Neural progenitor cell (in vitro differentiated cells): ENCODE results near the gene CLTB. TPM values are rescaled to one million over a fixed set of nuclear protein-coding genes. Genes with fewer than 3 reads are reported as not detected.

Experiments used
- DNase-seq: peaks from one replicate; pipeline ENCODE4 v3.0.0-alpha.2; 2016; ENCODE audit warnings: low spot score
- H2AFZ ChIP-seq: fragments of 200-600 bp; sonication (generic); replicated peaks from 2 replicates; pipeline ENCODE4 v1.6.1; 2016; ENCODE audit warnings: antibody characterized with exemption
- H3F3A ChIP-seq: fragments of 200-600 bp; sonication (generic); 2 replicates; pipeline ENCODE4 v1.6.1; 2016; ENCODE audit warnings: antibody characterized with exemption, low read depth
- H3K27ac ChIP-seq: fragments of 200-600 bp; sonication (generic); 2 replicates; pipeline ENCODE4 v1.5.1; 2016; ENCODE audit warnings: mild to moderate bottlenecking
- H3K27me3 ChIP-seq: fragments of 200-600 bp; sonication (generic); 2 replicates; pipeline ENCODE4 v1.6.1; 2016; ENCODE audit warnings: mild to moderate bottlenecking, moderate library complexity
- H3K36me3 ChIP-seq: fragments of 200-600 bp; sonication (generic); 2 replicates; pipeline ENCODE4 v1.5.1; 2016
- H3K4me1 ChIP-seq: fragments of 200-600 bp; sonication (generic); 2 replicates; pipeline ENCODE4 v1.6.1; 2016; ENCODE audit warnings: mixed run types
- H3K4me2 ChIP-seq: fragments of 200-600 bp; sonication (generic); 2 replicates; pipeline ENCODE4 v1.6.1; 2016
- H3K4me3 ChIP-seq: fragments of 200-600 bp; sonication (generic); 2 replicates; pipeline ENCODE4 v1.5.1; 2016
- H3K79me2 ChIP-seq: fragments of 200-600 bp; sonication (generic); 2 replicates; pipeline ENCODE4 v1.6.1; 2016; ENCODE audit warnings: low read depth
- H3K9ac ChIP-seq: fragments of 200-600 bp; sonication (generic); 2 replicates; pipeline ENCODE4 v1.6.1; 2016
- H3K9me3 ChIP-seq: fragments of 200-600 bp; sonication (generic); 2 replicates; pipeline ENCODE4 v1.5.1; 2016; ENCODE audit warnings: low read depth
- H4K20me1 ChIP-seq: fragments of 200-600 bp; sonication (generic); 2 replicates; pipeline ENCODE4 v1.6.1; 2016; ENCODE audit warnings: low read depth
- H3K27ac Mint-ChIP-seq: 3 replicates; pipeline ENCODE4 v1.8.0; 2021; ENCODE audit warnings: mixed read lengths
- H3K27me3 Mint-ChIP-seq: 2 replicates; pipeline ENCODE4 v1.8.0; 2022; ENCODE audit warnings: low read depth, mild to moderate bottlenecking, inconsistent platforms, moderate library complexity, mixed read lengths; ENCODE audit not compliant: insufficient read depth
- H3K36me3 Mint-ChIP-seq: 3 replicates; pipeline ENCODE4 v1.8.0; 2021; ENCODE audit warnings: mixed read lengths
- H3K4me1 Mint-ChIP-seq: 3 replicates; pipeline ENCODE4 v1.8.0; 2021; ENCODE audit warnings: mixed read lengths
- H3K4me3 Mint-ChIP-seq: 3 replicates; pipeline ENCODE4 v1.8.0; 2021; ENCODE audit warnings: mild to moderate bottlenecking, moderate library complexity, mixed read lengths
- H3K9me3 Mint-ChIP-seq: 3 replicates; pipeline ENCODE4 v1.8.0; 2020; ENCODE audit warnings: mixed read lengths
- EZH2 ChIP-seq: fragments of 200-600 bp; sonication (generic); IDR thresholded peaks from 2 replicates; pipeline ENCODE4 v1.6.1; 2017; ENCODE audit warnings: antibody characterized with exemption, mild to moderate bottlenecking, moderate library complexity
- EZH2phosphoT487 ChIP-seq: fragments of 200-600 bp; sonication (generic); IDR thresholded peaks from 2 replicates; pipeline ENCODE4 v1.6.1; 2017; ENCODE audit warnings: antibody characterized with exemption
- total RNA-seq: library from RNA; depleted of rRNA; stranded (reverse); fragments of >200 nt; gene quantifications from 2 replicates; pipeline ENCODE4 v1.2.3, GENCODE V29; 2015; ENCODE audit warnings: low replicate concordance
- TF ChIP-seq, protein P1 (sequence below): fragments of 200-600 bp; sonication (generic); IDR thresholded peaks from 2 replicates; pipeline ENCODE4 v1.5.1; 2017; ENCODE audit warnings: antibody characterized with exemption, mild to moderate bottlenecking

The CLTB gene, protein sequence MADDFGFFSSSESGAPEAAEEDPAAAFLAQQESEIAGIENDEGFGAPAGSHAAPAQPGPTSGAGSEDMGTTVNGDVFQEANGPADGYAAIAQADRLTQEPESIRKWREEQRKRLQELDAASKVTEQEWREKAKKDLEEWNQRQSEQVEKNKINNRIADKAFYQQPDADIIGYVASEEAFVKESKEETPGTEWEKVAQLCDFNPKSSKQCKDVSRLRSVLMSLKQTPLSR
- total RNA-seq: 12.6 and 29.2 TPM in 2 replicates

DNA sequence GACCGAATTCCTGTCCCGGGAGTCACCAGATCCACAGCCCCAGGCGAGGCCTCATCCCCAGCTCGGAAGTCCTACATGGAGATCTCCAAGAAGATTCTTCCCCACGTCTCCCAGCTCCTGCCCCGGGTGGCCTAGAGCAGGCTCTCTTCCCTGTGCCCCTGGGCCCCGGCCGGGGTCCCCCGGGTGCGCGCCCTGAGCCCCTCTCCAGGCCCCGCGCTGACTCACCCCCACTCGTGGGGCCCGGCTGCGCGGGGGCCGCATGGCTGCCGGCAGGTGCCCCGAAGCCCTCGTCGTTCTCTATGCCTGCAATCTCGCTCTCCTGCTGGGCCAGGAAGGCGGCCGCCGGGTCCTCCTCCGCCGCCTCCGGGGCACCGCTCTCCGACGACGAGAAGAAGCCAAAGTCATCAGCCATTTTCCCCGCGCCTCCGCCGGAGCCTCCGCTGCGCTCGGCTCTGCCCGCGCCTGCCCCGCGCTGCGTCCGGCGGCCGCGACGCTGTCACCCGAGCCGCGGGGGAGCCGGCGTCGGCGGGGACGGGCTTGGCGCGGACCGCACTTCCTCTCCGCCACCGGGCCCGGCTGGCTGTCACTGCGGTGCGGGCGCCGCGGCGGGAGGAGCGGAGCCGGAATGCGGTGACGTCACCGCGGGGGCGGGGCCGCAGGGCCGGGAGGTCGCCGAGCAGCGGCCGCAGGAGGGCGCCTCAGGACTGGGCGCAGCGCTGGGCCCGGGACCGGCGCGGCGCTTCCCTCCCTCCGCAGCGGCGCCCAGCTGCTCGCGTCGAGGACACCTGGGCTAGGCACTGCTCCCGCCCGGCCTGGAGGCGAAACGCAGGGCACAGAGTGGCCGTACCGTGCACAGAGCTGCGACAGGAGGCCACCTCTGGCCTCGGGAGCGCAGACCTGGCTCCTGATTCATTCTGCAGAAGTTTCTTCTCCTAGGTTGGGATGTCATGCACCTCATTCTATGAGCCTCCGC, at the start of gene CLTB:
TSS of gene CLTB (minus strand) at position 588 of the 973 bp plus-strand sequence. CDS start at position 412, 176 bp downstream.
- H3K9me3 ChIP-seq: no peaks in the 10 kb centered on the region
- Mint-ChIP-seq H3K9me3 (peaks cover 5% of the 10 kb centered on the region), H3K4me3 (peak within 1 kb of the TSS; percentile 85), H3K27me3 (peaks cover 2% of the 10 kb centered on the region), H3K27ac (peak within 1 kb of the TSS; percentile 79), H3K4me1 (peaks cover 9% of the 10 kb centered on the region), H3K36me3 (no peaks in the 10 kb centered on the region)
- peaks cover 7% of the 10 kb centered on the region for H3F3A ChIP-seq
- H3K27me3 ChIP-seq: peaks cover 24% of the 10 kb centered on the region
- no peak for TF ChIP-seq EZH2phosphoT487
- TF ChIP-seq, protein P1, sequence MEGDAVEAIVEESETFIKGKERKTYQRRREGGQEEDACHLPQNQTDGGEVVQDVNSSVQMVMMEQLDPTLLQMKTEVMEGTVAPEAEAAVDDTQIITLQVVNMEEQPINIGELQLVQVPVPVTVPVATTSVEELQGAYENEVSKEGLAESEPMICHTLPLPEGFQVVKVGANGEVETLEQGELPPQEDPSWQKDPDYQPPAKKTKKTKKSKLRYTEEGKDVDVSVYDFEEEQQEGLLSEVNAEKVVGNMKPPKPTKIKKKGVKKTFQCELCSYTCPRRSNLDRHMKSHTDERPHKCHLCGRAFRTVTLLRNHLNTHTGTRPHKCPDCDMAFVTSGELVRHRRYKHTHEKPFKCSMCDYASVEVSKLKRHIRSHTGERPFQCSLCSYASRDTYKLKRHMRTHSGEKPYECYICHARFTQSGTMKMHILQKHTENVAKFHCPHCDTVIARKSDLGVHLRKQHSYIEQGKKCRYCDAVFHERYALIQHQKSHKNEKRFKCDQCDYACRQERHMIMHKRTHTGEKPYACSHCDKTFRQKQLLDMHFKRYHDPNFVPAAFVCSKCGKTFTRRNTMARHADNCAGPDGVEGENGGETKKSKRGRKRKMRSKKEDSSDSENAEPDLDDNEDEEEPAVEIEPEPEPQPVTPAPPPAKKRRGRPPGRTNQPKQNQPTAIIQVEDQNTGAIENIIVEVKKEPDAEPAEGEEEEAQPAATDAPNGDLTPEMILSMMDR: peak; percentile 65
- no peaks in the 10 kb centered on the region for H4K20me1 ChIP-seq
- no peaks in the 10 kb centered on the region for H3K4me1 ChIP-seq
- H3K36me3 ChIP-seq: no peaks in the 10 kb centered on the region
- H3K79me2 ChIP-seq: no peaks in the 10 kb centered on the region
- H3K4me3 ChIP-seq: peak within 1 kb of the TSS; percentile 88
- H3K9ac ChIP-seq: peak within 1 kb of the TSS; percentile 56
- peak; percentile 97 for DNase-seq
- peak within 1 kb of the TSS; percentile 92 for H2AFZ ChIP-seq
- peak within 1 kb of the TSS; percentile 95 for H3K4me2 ChIP-seq
- no peak within 1 kb of the TSS for H3K27ac ChIP-seq

- no peaks in the 10 kb centered on the region for H3K27me3 Mint-ChIP-seq
- DNase-seq: no peak
- no peak overlapping the region for H3K4me3 Mint-ChIP-seq
- TF ChIP-seq EZH2phosphoT487 (no peak), EZH2 (no peak)
- TF ChIP-seq, protein P1: no peak
- Histone ChIP-seq H3K27ac (no peak overlapping the region), H3F3A (no peaks in the 10 kb centered on the region), H3K4me1 (no peaks in the 10 kb centered on the region), H3K27me3 (no peaks in the 10 kb centered on the region), H3K9me3 (no peaks in the 10 kb centered on the region), H3K9ac (no peak overlapping the region), H4K20me1 (peaks cover 48% of the 10 kb centered on the region), H2AFZ (no peak overlapping the region), H3K4me3 (no peak overlapping the region), H3K4me2 (no peak overlapping the region), H3K79me2 (peaks cover 94% of the 10 kb centered on the region), H3K36me3 (no peaks in the 10 kb centered on the region)
- no peaks in the 10 kb centered on the region for H3K9me3 Mint-ChIP-seq
- no peak overlapping the region for H3K27ac Mint-ChIP-seq
- H3K4me1 Mint-ChIP-seq: no peaks in the 10 kb centered on the region
- H3K36me3 Mint-ChIP-seq: peaks cover 5% of the 10 kb centered on the region
These were observed 46.9 kb upstream of the CLTB start for GRCh38 chr5:176463113-176463764.

- Histone ChIP-seq H3K9ac (no peak overlapping the region), H3K4me3 (no peak overlapping the region), H3K4me1 (no peaks in the 10 kb centered on the region), H2AFZ (no peak overlapping the region), H3K4me2 (no peak overlapping the region), H3K27me3 (no peaks in the 10 kb centered on the region), H4K20me1 (peaks cover 48% of the 10 kb centered on the region), H3K36me3 (no peaks in the 10 kb centered on the region), H3F3A (no peaks in the 10 kb centered on the region), H3K79me2 (peaks cover 98% of the 10 kb centered on the region), H3K9me3 (no peaks in the 10 kb centered on the region), H3K27ac (no peak overlapping the region)
- peaks cover 5% of the 10 kb centered on the region for H3K36me3 Mint-ChIP-seq
- no peaks in the 10 kb centered on the region for H3K27me3 Mint-ChIP-seq
- no peak for DNase-seq
- TF ChIP-seq EZH2 (no peak), EZH2phosphoT487 (no peak)
- TF ChIP-seq, protein P1: no peak
- no peaks in the 10 kb centered on the region for H3K9me3 Mint-ChIP-seq
- H3K27ac Mint-ChIP-seq: no peak overlapping the region
- no peaks in the 10 kb centered on the region for H3K4me1 Mint-ChIP-seq
- H3K4me3 Mint-ChIP-seq: no peak overlapping the region
These were observed 45.0 kb upstream of the CLTB start for GRCh38 chr5:176461349-176461748.
